DND-41 (cell line): ENCODE results near the gene SMCO4.

ENCODE experiments used
- ATAC-seq: fragments of 200-7000 bp; cut with Tn5 transposase; 3 replicates; pipeline ENCODE4 v1.9.1; 2021; ENCODE audit warnings: low read depth; ENCODE audit not compliant: insufficient read depth
- DNase-seq: peaks from one replicate; pipeline ENCODE4 v3.0.0-alpha.2; 2020
- H2AFZ ChIP-seq: 2 replicates; pipeline ENCODE4 v1.6.0; 2012; ENCODE audit warnings: low read depth, low read length
- H3K27ac ChIP-seq: 2 replicates; pipeline ENCODE4 v1.5.1; 2012; ENCODE audit warnings: low read length, inconsistent platforms
- H3K27me3 ChIP-seq: fragments of 200-600 bp; sonication (generic); 2 replicates; pipeline ENCODE4 v1.6.0; 2012; ENCODE audit warnings: low read length, mild to moderate bottlenecking, inconsistent platforms; ENCODE audit not compliant: insufficient read depth, poor library complexity
- H3K36me3 ChIP-seq: 2 replicates; pipeline ENCODE4 v1.5.1; 2012; ENCODE audit warnings: low read length, inconsistent platforms; ENCODE audit not compliant: insufficient read depth
- H3K4me1 ChIP-seq: 2 replicates; pipeline ENCODE4 v1.5.1; 2012; ENCODE audit warnings: mild to moderate bottlenecking, low read length; ENCODE audit not compliant: insufficient read depth
- H3K4me2 ChIP-seq: 2 replicates; pipeline ENCODE4 v1.6.0; 2012; ENCODE audit warnings: mild to moderate bottlenecking, moderate library complexity, low read length, inconsistent platforms; ENCODE audit not compliant: insufficient read depth
- H3K4me3 ChIP-seq, 2 experiments: fragments of 200-600 bp in 1 of 2; shearing (Covaris generic) in 1 of 2; 2 replicates each; pipeline ENCODE4 v1.5.1; 2012 to 2016; ENCODE audit warnings: inconsistent platforms in 2 of 2, low read length in 2 of 2, mild to moderate bottlenecking in 2 of 2, low read depth in 1 of 2, moderate library complexity in 1 of 2
- H3K79me2 ChIP-seq: 2 replicates; pipeline ENCODE4 v1.6.0; 2012; ENCODE audit warnings: low read length, inconsistent platforms; ENCODE audit not compliant: insufficient read depth
- H3K9ac ChIP-seq: 2 replicates; pipeline ENCODE4 v1.6.0; 2012; ENCODE audit warnings: low read depth, mild to moderate bottlenecking, inconsistent platforms, low read length, moderate library complexity
- H3K9me3 ChIP-seq: 2 replicates; pipeline ENCODE4 v1.5.1; 2012; ENCODE audit warnings: low read length, moderate library complexity, mild to moderate bottlenecking, inconsistent platforms; ENCODE audit not compliant: insufficient read depth, severe bottlenecking
- H4K20me1 ChIP-seq: 2 replicates; pipeline ENCODE4 v1.6.0; 2012; ENCODE audit warnings: low read length; ENCODE audit not compliant: insufficient read depth
- CTCF ChIP-seq: IDR thresholded peaks from 2 replicates; pipeline ENCODE4 v1.5.1; 2012; ENCODE audit warnings: borderline replicate concordance, low read length, moderate library complexity, mild to moderate bottlenecking; ENCODE audit not compliant: poor library complexity, severe bottlenecking; ENCODE audit errors: extremely low read depth
- EZH2 ChIP-seq: IDR thresholded peaks from 3 replicates; pipeline ENCODE4 v1.6.1; 2012; ENCODE audit warnings: borderline replicate concordance, low read depth, mild to moderate bottlenecking, moderate library complexity, low read length, inconsistent platforms; ENCODE audit not compliant: severe bottlenecking

Gene SMCO4

GRCh38 chr11:93498641-93499040, 44.5 kb downstream of the SMCO4 start:
- H4K20me1 ChIP-seq: no peaks in the 10 kb centered on the region
- H2AFZ ChIP-seq: no peak overlapping the region
- H3K9ac ChIP-seq: no peak overlapping the region
- 0 out of 2 replicates have a peak, but pooled peaks cover 8% of the 10 kb centered on the region for H3K36me3 ChIP-seq
- H3K4me2 ChIP-seq: no peak overlapping the region
- no peaks in the 10 kb centered on the region for H3K79me2 ChIP-seq
- peaks cover 4% of the 10 kb centered on the region for H3K9me3 ChIP-seq
- DNase-seq (no peak), ATAC-seq (no peak)
- H3K4me1 ChIP-seq: no peaks in the 10 kb centered on the region
- H3K27ac ChIP-seq: no peak overlapping the region
- TF ChIP-seq CTCF (no peak), EZH2 (no peak)
- no peaks in the 10 kb centered on the region for H3K27me3 ChIP-seq
- H3K4me3 ChIP-seq: no peak overlapping the region

GRCh38 chr11:93498161-93498560, 45.0 kb downstream of the SMCO4 start:
- Histone ChIP-seq H3K4me1 (no peaks in the 10 kb centered on the region), H4K20me1 (no peaks in the 10 kb centered on the region), H2AFZ (no peak overlapping the region), H3K79me2 (no peaks in the 10 kb centered on the region), H3K4me2 (no peak overlapping the region), H3K27me3 (no peaks in the 10 kb centered on the region), H3K9ac (no peak overlapping the region), H3K9me3 (no peaks in the 10 kb centered on the region), H3K4me3 (no peak overlapping the region), H3K27ac (no peak overlapping the region), H3K36me3 (0 out of 2 replicates have a peak, but pooled peaks cover 8% of the 10 kb centered on the region)
- ATAC-seq (no peak), DNase-seq (no peak)
- TF ChIP-seq EZH2 (no peak), CTCF (no peak)

GRCh38 chr11:93497596-93497995, 45.6 kb downstream of the SMCO4 start:
- Histone ChIP-seq H3K4me2 (no peak overlapping the region), H3K27ac (no peak overlapping the region), H2AFZ (no peak overlapping the region), H3K27me3 (no peaks in the 10 kb centered on the region), H3K4me1 (no peaks in the 10 kb centered on the region), H3K79me2 (no peaks in the 10 kb centered on the region), H3K36me3 (0 out of 2 replicates have a peak, but pooled peaks cover 8% of the 10 kb centered on the region), H3K9ac (no peak overlapping the region), H3K4me3 (no peak overlapping the region), H3K9me3 (no peaks in the 10 kb centered on the region), H4K20me1 (no peaks in the 10 kb centered on the region)
- TF ChIP-seq CTCF (no peak), EZH2 (no peak)
- no peak for DNase-seq
- ATAC-seq: no peak

GRCh38 chr11:93494357-93494756, 48.8 kb downstream of the SMCO4 start:
- DNase-seq (no peak), ATAC-seq (no peak)
- Histone ChIP-seq H3K4me3 (no peak overlapping the region), H4K20me1 (no peaks in the 10 kb centered on the region), H3K79me2 (no peaks in the 10 kb centered on the region), H3K27me3 (no peaks in the 10 kb centered on the region), H3K9me3 (no peaks in the 10 kb centered on the region), H3K9ac (no peak overlapping the region), H3K4me2 (no peak overlapping the region), H3K4me1 (no peaks in the 10 kb centered on the region), H3K36me3 (peaks cover 11% of the 10 kb centered on the region; the same call in 1 of the 2 replicates), H2AFZ (no peak overlapping the region), H3K27ac (no peak overlapping the region)
- TF ChIP-seq EZH2 (no peak), CTCF (no peak)
